GM21528 (cell line): ENCODE measurements around the gene APBB1IP.
"Not testable (repeated sequence)": the region's sequence is repeated elsewhere in the genome, so short reads cannot be mapped to it uniquely, and the experiment has no call there.

Experiments
- ATAC-seq: cut with Tn5 transposase; IDR thresholded peaks from one replicate; pipeline ENCODE4 v1.9.1; 2021; ENCODE audit warnings: mild to moderate bottlenecking, moderate library complexity; ENCODE audit not compliant: unreplicated experiment, low FRiP score

The APBB1IP gene

GRCh38 chr10:26437637-26438461, at the start of gene APBB1IP:
APBB1IP (plus strand) TSS chr10:26438341; CDS start chr10:26492327, 53,986 bp downstream.
- ATAC-seq, result peak; percentile 65

GRCh38 chr10:26389533-26389932, 48.6 kb upstream of the APBB1IP start:
- ATAC-seq, result no peak

GRCh38 chr10:26391701-26392695, 46.1 kb upstream of the APBB1IP start:
- no peak for ATAC-seq

GRCh38 chr10:26398353-26398752, 39.8 kb upstream of the APBB1IP start:
- not testable (repeated sequence) for ATAC-seq

- no peak for ATAC-seq
These were observed 30.7 kb upstream of the APBB1IP start for GRCh38 chr10:26407406-26407969.

- ATAC-seq, result no peak
These were observed 29.2 kb upstream of the APBB1IP start for GRCh38 chr10:26408858-26409494.

GRCh38 chr10:26410356-26410755, 27.8 kb upstream of the APBB1IP start:
- no peak for ATAC-seq

- no peak for ATAC-seq
These were observed 25.2 kb upstream of the APBB1IP start for GRCh38 chr10:26412932-26413331.

GRCh38 chr10:26413375-26413774, 24.8 kb upstream of the APBB1IP start:
- ATAC-seq, result no peak

GRCh38 chr10:26417136-26417535, 21.0 kb upstream of the APBB1IP start:
- no peak for ATAC-seq

GRCh38 chr10:26422977-26423376, 15.2 kb upstream of the APBB1IP start:
- ATAC-seq, result no peak

- no peak for ATAC-seq
These were observed 14.4 kb upstream of the APBB1IP start for GRCh38 chr10:26423722-26424121.

GRCh38 chr10:26430641-26431163, 7.4 kb upstream of the APBB1IP start:
- peak; percentile 92 for ATAC-seq

- no peak for ATAC-seq
These were observed 5.2 kb upstream of the APBB1IP start for GRCh38 chr10:26432938-26433337.

- ATAC-seq, result no peak
These were observed 2.3 kb upstream of the APBB1IP start for GRCh38 chr10:26435852-26436251.

GRCh38 chr10:26436848-26437247, 1.3 kb upstream of the APBB1IP start:
- no peak for ATAC-seq

- ATAC-seq, result peak; percentile 60
These were observed 597 bp downstream of the APBB1IP start for GRCh38 chr10:26438534-26439341.

- ATAC-seq, result no peak
These were observed 1.4 kb downstream of the APBB1IP start for GRCh38 chr10:26439406-26440087.

- no peak for ATAC-seq
These were observed 1.9 kb downstream of the APBB1IP start for GRCh38 chr10:26440088-26440470.
